Fibroblast of lung (primary cell): ENCODE results near the gene DCAF11. TPM values are rescaled to one million over a fixed set of nuclear protein-coding genes. Genes with fewer than 3 reads are reported as not detected.

Source experiments
- DNase-seq, 2 donors: peaks; one replicate each; pipeline versions ENCODE4 v3.0.0 to v3.0.0-alpha.2; 2010; ENCODE audit warnings: low read depth in 2 of 2
- H2AFZ ChIP-seq: 2 replicates; pipeline ENCODE4 v1.5.1; 2012; ENCODE audit warnings: low read length, control low read depth, inconsistent platforms
- H3K27ac ChIP-seq: 2 replicates; pipeline ENCODE4 v1.5.1; 2011; ENCODE audit warnings: low read length, control low read depth; ENCODE audit not compliant: insufficient read depth
- H3K27me3 ChIP-seq: 2 replicates; pipeline ENCODE4 v1.5.1; 2011; ENCODE audit warnings: mild to moderate bottlenecking, low read length; ENCODE audit not compliant: control insufficient read depth, insufficient read depth
- H3K36me3 ChIP-seq: 2 replicates; pipeline ENCODE4 v1.5.1; 2011; ENCODE audit warnings: low read length; ENCODE audit not compliant: control insufficient read depth, insufficient read depth
- H3K4me1 ChIP-seq: 2 replicates; pipeline ENCODE4 v1.5.1; 2011; ENCODE audit warnings: low read length; ENCODE audit not compliant: control insufficient read depth, insufficient read depth; ENCODE audit errors: extremely low read depth
- H3K4me2 ChIP-seq: 2 replicates; pipeline ENCODE4 v1.5.1; 2011; ENCODE audit warnings: low read length, control low read depth; ENCODE audit not compliant: insufficient read depth; ENCODE audit errors: extremely low read depth
- H3K4me3 ChIP-seq, 4 experiments: fragments of 200-600 bp in 1 of 4; sonication (generic) in 1 of 4; replicated peaks in 1 of 4; 2 replicates each; pipeline ENCODE4 v1.5.1; 2011 to 2016; ENCODE audit warnings: low read length in 4 of 4, low read depth in 3 of 4, mild to moderate bottlenecking in 3 of 4, control low read depth in 2 of 4, inconsistent platforms in 1 of 4, mixed read lengths in 1 of 4; ENCODE audit not compliant: insufficient read depth in 1 of 4; ENCODE audit errors: control extremely low read depth in 1 of 4
- H3K79me2 ChIP-seq: 2 replicates; pipeline ENCODE4 v1.5.1; 2012; ENCODE audit warnings: mild to moderate bottlenecking, low read length, inconsistent platforms; ENCODE audit not compliant: control insufficient read depth, insufficient read depth
- H3K9ac ChIP-seq: 2 replicates; pipeline ENCODE4 v1.5.1; 2011; ENCODE audit warnings: mild to moderate bottlenecking, low read length, control low read depth; ENCODE audit not compliant: insufficient read depth
- H3K9me3 ChIP-seq: 2 replicates; pipeline ENCODE4 v1.5.1; 2012; ENCODE audit warnings: low read depth, low read length; ENCODE audit not compliant: control insufficient read depth, insufficient read depth
- H4K20me1 ChIP-seq: 2 replicates; pipeline ENCODE4 v1.5.1; 2011; ENCODE audit warnings: low read length; ENCODE audit not compliant: control insufficient read depth, insufficient read depth; ENCODE audit errors: extremely low read depth
- EZH2 ChIP-seq: IDR thresholded peaks from 2 replicates; pipeline ENCODE4 v1.5.1; 2012; ENCODE audit warnings: low read length, control low read depth, mild to moderate bottlenecking; ENCODE audit errors: missing control alignments
- polyA plus RNA-seq, 2 donors: library from polyadenylated mRNA; depleted of rRNA in 1 of 2; stranded (reverse) in 1 of 2; unstranded in 1 of 2; fragments of >200 nt; gene quantifications; 2 replicates each; pipeline ENCODE4 v1.2.1, GENCODE V29; 2011 to 2012; ENCODE audit warnings: missing spikeins in 1 of 2
- total RNA-seq: library from RNA; depleted of rRNA; stranded (reverse); fragments of >200 nt; gene quantifications from 2 replicates; pipeline ENCODE4 v1.2.1, GENCODE V29; 2014
- TF ChIP-seq, protein P1 (sequence below), 2 donors: IDR thresholded peaks in 1 of 2; conservative IDR thresholded peaks in 1 of 2; 1 replicate in 1 of 2; 2 replicates in 1 of 2; pipeline ENCODE4 v1.5.1; 2011 to 2012; ENCODE audit warnings: low read length in 2 of 2, control low read depth in 1 of 2, inconsistent platforms in 1 of 2, low read depth in 1 of 2, mild to moderate bottlenecking in 1 of 2

DCAF11 gene
- total and polyA plus RNA-seq, 2 donors (not counting 1 experiment from before 2014, with no cell fraction given): 18.4 to 68.0 TPM

DNA sequence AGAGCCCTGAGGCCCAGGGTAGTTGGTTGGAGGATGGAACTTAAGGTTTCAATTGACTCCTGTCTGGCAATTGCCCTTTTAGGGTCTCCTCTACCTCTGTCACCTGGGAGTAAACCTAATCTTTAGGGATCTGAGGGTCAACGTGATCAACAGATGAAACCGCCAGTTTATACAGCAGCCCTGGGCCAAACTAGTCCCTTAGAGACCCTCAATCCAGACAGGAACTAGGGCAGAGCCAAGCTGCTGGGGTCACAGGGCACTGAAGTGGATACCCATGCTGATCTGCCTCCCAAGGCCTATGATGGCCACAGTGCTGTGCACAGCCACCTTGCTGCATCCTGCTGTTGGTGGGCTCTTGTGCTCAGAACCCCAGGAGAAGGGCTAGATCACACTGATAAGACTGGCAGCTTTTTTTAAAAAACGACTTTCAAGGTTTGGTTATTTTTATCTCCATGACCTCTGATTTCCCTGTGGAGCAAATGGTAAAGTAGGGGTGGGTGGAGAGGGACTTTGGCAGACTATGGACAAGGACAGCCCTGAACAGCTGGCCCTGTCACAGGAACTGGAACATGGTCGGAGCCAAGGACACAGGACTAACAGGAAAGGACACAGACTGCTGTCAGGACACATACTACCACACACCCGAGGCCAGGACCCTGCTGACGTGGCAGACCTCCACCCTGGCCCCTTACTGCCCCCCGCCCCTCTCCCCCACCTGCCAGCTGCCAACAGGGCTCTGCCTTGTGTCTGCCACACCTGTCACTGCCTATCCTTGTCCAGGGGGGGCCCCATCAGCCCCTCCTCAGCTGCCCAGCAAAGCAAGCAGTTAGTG, 16.4 kb downstream of the DCAF11 start:
- Histone ChIP-seq H3K79me2 (no peaks in the 10 kb centered on the region), H3K4me2 (no peak overlapping the region), H3K36me3 (no peaks in the 10 kb centered on the region), H3K9ac (no peak overlapping the region), H3K9me3 (no peaks in the 10 kb centered on the region), H3K4me1 (no peaks in the 10 kb centered on the region), H3K27me3 (no peaks in the 10 kb centered on the region), H2AFZ (no peak overlapping the region), H4K20me1 (no peaks in the 10 kb centered on the region), H3K4me3 (no peak overlapping the region), H3K27ac (no peak overlapping the region)
- no peak for DNase-seq
- TF ChIP-seq EZH2: no peak
- TF ChIP-seq, protein P1, sequence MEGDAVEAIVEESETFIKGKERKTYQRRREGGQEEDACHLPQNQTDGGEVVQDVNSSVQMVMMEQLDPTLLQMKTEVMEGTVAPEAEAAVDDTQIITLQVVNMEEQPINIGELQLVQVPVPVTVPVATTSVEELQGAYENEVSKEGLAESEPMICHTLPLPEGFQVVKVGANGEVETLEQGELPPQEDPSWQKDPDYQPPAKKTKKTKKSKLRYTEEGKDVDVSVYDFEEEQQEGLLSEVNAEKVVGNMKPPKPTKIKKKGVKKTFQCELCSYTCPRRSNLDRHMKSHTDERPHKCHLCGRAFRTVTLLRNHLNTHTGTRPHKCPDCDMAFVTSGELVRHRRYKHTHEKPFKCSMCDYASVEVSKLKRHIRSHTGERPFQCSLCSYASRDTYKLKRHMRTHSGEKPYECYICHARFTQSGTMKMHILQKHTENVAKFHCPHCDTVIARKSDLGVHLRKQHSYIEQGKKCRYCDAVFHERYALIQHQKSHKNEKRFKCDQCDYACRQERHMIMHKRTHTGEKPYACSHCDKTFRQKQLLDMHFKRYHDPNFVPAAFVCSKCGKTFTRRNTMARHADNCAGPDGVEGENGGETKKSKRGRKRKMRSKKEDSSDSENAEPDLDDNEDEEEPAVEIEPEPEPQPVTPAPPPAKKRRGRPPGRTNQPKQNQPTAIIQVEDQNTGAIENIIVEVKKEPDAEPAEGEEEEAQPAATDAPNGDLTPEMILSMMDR (conservative IDR thresholded peaks at IDR 0.05 in 1 of 2, IDR thresholded peaks at IDR 0.05 in 1 of 2; ENCODE audit: low read depth in 1 of 2, low read length in 2 of 2): no peak

DNA sequence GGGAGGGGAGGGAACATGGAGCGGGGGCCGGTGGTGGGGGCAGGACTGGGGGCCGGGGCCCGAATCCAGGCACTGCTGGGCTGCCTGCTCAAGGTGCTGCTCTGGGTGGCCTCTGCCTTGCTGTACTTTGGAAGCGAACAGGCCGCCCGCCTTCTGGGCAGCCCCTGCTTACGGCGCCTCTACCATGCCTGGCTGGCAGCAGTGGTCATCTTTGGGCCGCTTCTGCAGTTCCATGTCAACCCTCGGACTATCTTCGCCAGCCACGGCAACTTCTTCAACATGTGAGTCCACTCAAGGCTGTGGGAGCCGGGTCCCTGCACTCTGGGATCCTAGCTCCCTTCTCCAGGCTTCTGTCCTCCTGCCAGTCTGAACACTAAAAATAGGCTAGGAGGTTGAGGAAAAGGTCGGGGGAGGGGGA, 17.0 kb downstream of the DCAF11 start:
- H2AFZ ChIP-seq: no peak overlapping the region
- no peak for DNase-seq
- no peak overlapping the region for H3K4me3 ChIP-seq

DNA sequence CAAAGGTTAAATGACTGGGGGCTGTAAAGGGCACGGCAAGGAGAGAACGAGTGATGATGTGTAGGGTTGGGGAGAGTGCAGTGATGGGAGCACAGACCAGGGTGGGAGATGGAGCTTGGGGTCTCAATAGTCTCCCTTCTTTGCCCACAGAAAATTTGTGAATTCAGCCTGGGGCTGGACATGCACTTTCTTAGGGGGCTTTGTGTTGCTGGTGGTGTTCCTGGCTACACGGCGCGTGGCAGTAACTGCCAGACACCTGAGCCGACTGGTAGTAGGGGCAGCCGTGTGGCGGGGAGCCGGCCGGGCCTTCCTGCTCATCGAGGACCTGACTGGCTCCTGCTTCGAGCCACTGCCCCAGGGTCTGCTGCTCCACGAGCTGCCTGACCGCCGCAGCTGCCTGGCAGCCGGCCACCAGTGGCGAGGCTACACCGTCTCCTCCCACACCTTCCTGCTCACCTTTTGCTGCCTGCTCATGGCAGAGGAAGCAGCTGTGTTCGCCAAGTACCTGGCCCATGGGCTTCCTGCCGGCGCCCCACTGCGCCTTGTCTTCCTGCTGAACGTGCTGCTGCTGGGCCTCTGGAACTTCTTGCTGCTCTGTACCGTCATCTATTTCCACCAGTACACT, 17.6 kb downstream of the DCAF11 start:
- H3K27ac ChIP-seq: no peak overlapping the region
- no peak overlapping the region for H3K9ac ChIP-seq
- no peaks in the 10 kb centered on the region for H3K36me3 ChIP-seq
- no peak overlapping the region for H3K4me3 ChIP-seq
- H3K79me2 ChIP-seq: peaks cover 8% of the 10 kb centered on the region
- no peaks in the 10 kb centered on the region for H3K9me3 ChIP-seq
- peaks cover 4% of the 10 kb centered on the region for H3K4me1 ChIP-seq
- TF ChIP-seq EZH2: no peak
- TF ChIP-seq, protein P1 (conservative IDR thresholded peaks at IDR 0.05 in 1 of 2, IDR thresholded peaks at IDR 0.05 in 1 of 2; ENCODE audit: low read depth in 1 of 2, low read length in 2 of 2): no peak
- H2AFZ ChIP-seq: no peak overlapping the region
- no peak overlapping the region for H3K4me2 ChIP-seq
- DNase-seq: no peak
- H3K27me3 ChIP-seq: no peaks in the 10 kb centered on the region
- no peaks in the 10 kb centered on the region for H4K20me1 ChIP-seq

More for the DNA sequence above, 17.0 kb downstream of the DCAF11 start:
- H3K36me3 ChIP-seq: no peaks in the 10 kb centered on the region
- no peaks in the 10 kb centered on the region for H3K9me3 ChIP-seq
- H3K79me2 ChIP-seq: peaks cover 4% of the 10 kb centered on the region
- no peak overlapping the region for H3K9ac ChIP-seq
- TF ChIP-seq EZH2: no peak
- TF ChIP-seq, protein P1 (conservative IDR thresholded peaks at IDR 0.05 in 1 of 2, IDR thresholded peaks at IDR 0.05 in 1 of 2; ENCODE audit: low read depth in 1 of 2, low read length in 2 of 2): no peak
- no peak overlapping the region for H3K4me2 ChIP-seq
- H3K27ac ChIP-seq: no peak overlapping the region
- no peaks in the 10 kb centered on the region for H3K4me1 ChIP-seq
- H3K27me3 ChIP-seq: no peaks in the 10 kb centered on the region
- no peaks in the 10 kb centered on the region for H4K20me1 ChIP-seq
